Head of caudate nucleus (tissue), 42 donors: ENCODE results near the gene FBN3.

Experiments
- DNase-seq, 42 donors: peaks; one replicate each; pipeline versions ENCODE4 v3.0.0 to v3.0.0-alpha.2; 2020 to 2021; ENCODE audit warnings: mixed read lengths in 7 of 42
- intact Hi-C: fragments of 100-400 bp; cut with DNase I; formaldehyde crosslinking; loops from one replicate; pipeline ENCODE4 v1.15.0; 2022

The FBN3 gene

DNA sequence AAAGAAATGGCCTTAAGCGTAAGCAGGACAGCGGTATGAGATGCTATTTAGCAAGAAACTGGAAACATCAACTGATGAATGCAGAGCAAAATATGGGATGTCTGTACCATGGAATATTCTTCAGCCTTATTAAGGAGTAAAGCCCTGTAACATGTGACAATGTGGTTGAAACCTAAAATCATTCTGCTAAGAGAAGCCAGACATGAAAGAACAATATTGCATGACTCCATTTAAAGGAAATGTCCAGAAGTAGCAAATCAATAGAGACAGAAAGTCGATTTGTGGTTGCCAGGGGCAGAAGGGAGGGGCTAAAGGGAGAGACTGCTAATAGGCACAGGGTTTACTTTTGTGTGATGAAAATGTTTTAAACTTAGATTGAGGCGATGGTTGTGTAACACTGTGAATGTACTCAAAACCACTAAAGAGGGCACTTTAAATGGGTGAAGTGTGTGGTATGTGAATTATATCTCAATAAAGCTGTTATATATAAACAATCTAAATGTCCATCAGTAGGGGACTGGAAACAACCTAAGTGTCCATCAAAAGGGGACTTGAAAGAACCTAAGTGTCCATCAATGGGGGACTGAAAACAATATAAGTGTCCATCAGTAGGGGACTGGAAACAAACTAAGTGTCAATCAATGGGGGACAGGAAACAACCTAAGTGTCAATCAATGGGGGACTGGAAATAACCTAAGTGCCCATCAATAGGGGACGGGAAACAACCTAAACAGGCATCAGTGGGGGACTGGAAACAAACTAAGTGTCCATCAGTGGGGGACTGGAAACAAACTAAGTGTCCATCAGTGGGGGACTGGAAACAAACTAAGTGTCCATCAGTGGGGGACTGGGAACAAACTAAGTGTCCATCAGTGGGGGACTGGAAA, 51.5 kb downstream of the FBN3 start:
- DNase-seq = no peak
- intact Hi-C loops = no loop called here

DNA sequence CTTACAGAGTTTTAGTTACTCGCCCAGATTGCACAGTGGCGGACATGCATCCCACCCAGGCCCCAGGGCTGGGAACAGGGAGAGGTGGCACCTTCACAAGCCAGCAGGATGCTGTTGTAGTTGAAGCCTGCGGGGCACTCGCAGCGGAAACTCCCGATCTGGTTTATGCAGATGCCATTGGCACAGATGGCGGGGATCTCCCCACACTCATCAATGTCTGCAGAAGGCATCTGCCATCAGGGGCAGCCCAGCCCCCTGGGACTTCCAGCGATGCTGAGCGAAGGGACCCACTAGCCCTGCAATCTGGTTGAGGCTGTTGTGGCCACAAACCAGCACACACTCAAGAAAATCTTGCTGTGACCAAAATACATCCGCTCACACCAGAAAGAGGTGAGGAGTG, 52.2 kb downstream of the FBN3 start:
- DNase-seq = no peak
- intact Hi-C loops = no loop called here

DNA sequence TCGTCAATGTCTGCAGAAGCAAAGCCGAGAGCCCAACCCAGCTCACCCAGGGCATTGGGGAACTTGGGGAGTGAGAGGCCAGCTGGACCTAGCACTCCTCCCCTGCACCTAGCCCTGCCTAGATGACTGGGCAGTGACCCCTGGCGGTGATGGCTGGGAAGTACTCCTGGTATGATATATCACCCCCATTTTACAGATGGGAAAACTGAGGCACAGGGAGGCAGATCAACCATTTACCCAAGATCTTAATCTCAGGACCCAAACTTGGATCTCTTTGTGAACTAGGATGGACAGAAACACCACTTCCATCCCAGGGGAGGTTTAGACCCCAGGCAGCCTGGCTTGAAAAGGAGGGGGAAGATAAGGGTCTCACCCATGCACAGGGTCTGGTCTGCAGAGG, 53.3 kb downstream of the FBN3 start:
- DNase-seq = no peak
- intact Hi-C loops = no loop called here

DNA sequence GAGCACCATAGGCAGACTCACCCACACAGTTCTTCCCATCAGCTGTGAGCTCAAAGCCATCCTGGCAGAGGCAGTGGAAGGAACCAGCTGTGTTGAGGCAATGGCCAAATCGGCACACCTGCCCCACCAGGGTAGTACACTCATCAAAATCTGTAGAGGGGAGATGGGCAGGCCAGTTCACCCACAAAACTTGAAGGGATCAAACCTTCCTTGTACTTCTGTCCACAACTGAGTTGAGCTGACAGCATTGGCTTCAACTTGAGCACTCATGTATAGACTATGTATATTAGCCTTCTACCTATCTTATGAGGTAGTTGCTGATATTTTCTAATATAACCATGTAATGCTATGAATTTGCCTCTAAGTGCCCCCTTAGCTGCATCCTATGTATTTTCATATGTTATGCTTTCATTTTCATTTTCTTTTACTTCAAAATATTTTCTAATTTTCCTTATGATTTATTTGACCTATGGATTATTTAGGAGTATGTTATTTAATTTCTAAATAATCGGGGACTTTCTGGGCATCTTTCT, 54.0 kb downstream of the FBN3 start:
- DNase-seq = no peak

DNA sequence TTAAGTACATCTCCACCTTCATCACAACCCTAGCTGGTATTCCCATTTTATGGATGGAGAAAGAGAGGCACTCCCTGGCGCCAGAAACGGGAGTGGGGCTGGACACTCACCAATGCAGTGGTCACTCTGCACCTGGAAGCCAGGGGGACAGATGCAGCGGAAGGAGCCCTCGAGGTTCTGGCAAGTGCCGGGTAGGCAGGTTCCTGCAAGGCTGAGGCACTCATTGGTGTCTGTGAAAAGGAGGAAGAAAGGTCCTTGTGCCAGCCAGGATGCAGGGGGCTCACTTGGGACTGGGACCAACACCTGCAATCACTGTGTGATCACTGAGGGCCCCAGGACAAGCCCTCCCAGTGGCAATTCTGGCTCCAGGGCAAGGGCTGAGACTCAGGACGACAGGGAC, 55.1 kb downstream of the FBN3 start:
- intact Hi-C loops = no loop called here
- DNase-seq = no peak

More for the DNA sequence above, 54.0 kb downstream of the FBN3 start:
- intact Hi-C loops = no loop called here

DNA sequence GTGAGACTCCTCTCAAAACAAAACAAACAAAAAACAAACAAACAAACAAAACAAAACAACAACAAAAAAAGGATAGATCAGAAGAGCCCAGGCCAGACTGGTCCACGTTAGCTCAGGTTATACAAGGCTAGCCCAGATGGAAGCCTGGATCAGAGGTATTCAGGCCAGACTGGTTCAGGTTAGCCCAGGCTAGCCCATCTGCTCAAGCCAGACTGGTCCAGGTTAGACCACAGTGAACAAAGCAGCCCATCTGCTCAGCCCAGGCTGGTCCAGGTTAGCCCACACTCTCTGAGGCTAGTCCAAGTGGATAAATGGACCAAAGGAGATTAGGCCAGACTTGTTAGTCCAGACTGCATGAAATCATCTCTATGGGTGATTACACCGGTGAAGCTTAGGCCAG, 55.7 kb downstream of the FBN3 start:
- intact Hi-C loops = no loop called here
- DNase-seq = no peak

DNA sequence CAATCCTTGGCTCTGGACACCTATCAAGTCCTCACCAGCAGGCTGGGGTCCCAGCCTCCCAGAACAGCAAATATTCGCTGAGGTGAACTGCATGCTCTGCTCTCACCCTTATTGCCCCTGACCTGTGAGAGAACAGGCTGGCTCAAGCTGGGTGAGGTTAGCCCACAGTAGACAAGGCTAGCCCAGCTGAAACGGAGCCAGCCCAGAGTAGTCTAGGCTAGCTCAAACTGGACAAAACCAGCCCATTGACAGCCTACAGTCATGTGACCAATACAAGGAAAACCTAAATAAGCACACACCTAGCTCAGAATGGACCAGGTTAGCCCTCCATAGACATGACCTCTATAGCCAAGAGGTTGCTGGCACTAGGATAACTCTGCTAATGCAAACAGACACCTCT, 58.4 kb downstream of the FBN3 start:
- intact Hi-C loops = no loop called here
- DNase-seq = no peak

DNA sequence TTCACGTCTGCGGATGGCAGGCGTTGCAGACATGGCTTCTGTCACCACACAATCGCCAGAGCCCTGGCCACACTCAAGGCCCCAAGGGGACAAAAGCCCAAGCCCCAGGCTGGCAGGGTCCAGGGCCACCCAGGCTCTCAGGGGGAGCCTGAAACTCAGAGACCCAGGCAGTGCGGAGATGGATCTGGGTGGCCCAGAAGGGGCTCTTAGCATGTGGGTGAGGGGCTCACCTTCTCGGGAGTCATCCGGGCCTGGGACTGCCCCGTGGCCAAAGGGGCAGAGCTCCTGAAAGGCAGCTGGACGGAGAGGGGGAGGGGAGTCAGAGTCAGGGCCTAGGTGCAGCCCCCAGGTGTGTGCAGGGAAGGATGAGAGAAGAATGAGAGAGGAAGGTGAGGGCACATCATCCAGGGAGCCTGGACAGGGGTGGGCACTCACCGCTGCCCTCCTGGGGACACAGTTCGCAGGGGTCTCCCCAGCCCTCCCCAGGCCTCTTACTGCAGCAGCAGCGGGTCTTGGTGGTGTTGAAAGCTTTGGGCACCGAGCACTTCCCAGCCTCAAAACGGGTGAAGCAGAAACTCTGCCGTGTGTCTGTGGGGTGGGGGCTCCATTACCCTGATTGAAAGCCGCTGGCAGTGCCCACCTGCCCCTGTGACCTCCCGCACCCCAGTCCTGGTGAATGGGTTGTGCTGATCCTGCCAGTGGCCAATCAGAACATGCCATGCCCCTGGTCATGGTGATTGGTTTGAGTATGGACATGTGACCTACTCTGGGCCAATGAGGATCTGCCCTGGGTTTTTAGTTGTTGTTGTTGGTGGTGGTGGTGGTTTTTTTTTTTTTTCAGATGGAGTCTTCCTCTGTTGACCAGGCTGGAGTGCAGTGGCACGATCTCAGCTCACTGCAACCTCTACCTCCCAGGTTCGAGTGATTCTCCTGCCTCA, 59.5 kb downstream of the FBN3 start:
- no peak for DNase-seq
- intact Hi-C loops = no loop called here

DNA sequence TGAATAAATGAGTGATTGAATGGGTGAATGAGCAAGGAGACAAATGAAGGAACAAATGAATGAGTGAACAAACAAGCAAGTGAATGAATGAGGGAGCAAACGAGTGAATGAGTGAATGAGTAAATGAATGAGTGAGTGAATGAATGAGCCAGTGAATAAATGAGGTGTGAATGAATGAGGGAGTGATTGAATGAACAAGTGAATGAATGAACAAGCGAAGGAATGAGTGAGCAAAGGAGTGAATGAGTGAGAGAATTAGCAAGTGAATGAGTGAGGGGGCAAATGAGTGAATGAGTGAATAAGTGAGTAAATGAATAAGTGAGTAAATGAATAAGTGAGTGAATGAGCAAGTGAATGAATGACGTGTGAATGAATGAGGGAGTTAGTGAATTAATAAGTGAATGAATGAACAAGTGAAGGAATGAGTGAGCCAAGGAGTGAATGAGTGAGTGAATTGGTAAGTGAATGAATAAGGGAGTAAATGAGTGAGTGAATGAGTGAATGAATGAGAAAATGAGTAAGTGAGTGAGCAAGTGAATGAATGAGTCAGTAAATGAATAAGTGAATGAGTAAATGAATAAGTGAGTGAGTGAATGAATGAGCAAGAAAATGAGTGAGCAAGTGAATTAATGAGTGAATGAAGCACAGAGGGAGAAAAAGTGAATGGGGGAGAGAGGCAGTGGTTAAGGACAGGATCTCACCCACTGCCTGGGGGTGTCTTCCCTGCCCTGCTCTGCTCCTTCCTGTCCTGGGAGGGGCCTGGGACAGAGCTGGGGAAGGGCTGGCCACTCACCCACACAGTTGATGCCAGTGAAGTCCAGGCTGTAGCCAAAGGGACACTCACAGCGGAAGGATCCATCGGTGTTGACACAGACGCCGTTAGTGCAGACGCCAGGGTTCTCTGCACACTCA, 60.4 kb downstream of the FBN3 start:
- no peak for DNase-seq
- intact Hi-C loops = no loop called here

DNA sequence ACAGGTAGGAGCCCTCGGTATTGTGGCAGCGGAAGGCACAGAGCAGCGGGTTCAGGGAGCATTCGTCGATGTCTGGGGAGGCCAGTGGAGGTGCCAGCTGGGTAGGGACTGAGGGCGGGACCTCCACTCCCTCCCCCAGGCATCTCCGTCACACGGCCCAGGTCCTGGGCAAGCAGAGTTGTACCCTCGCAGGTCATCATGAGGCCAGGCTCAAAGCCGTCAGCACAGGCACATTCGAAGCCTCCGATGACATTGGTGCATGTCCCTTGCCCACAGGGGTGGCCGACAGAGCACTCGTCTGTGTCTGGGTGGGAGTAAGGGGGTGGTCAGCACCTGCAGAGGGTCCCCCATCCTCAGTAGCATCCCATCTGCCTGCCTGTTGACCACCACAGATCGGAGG, 61.5 kb downstream of the FBN3 start:
- intact Hi-C loops = no loop called here
- no peak for DNase-seq

DNA sequence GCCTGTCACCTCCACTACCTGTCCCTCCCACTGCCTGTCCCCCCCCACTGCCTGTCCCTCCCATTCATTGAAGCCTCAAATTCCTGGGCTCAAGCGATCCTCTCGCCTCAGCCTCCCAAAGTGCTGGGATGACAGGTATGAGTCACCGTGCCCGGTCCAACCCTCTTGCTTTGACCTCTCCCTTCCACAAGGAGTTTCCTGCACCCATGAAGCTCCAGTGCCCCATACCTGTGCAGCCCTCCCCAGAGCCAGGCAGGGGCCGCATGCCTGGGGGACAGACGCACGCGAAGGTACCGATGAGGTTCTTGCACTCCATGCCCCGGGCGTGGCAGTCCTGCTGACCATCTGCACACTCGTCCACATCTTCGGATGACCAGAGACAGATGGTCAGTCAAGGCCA, 62.5 kb downstream of the FBN3 start:
- intact Hi-C loops = no loop called here
- no peak for DNase-seq

DNA sequence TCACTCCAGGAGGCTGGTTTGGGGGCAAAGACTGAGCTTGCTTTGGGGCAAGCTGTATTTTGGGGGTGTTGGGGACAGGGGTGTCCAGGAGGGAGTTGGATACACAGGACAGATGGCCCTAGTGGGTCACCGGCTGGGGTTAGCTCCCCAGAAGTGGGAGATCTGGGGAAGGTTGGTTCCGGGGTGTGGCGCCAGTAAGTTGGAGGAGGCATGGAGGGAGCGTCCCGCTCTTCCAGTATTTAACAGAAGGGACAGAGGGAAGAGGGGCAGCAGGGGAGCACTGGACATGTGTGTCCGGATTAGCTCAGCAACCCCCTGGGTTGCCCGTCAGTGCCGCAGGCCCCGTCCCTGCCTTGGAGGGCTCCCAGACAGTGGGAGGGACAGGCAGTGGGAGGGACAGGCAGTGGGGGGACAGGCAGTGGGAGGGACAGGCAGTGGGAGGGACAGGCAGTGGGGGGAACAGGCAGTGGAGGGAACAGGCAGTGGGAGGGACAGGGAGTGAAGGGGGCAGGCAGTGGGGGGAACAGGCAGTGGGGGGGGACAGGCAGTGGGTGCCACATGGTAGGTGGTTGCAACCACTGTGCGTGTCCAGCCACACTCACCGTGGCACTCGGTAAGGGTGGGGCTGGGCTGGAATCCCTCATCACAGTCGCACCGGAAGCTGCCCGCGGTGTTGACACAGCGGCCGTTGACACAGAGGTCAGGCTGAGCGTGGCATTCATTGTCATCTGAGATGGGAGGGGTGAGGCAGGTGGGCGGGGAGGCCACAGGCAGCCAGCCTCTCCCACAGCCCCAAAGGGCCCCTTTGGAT, 63.6 kb downstream of the FBN3 start:
- DNase-seq = no peak
- intact Hi-C loops = no loop called here

DNA sequence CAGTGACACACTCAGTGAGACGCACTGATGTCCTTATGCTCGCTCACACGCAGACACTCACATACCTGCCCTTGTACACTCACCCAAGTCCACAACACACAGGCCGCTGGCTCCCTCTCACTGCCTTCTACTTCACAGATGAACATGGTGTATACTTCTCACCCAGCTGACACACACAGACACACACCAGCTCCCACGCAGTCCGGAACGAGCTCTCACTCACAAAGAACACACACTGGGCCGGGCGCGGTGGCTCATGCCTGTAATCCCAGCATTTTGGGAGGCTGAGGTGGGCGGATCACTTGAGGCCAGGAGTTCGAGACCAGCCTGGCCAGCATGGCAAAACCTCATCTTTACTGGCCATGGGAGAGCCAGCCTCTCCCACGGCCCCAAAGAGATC, 65.2 kb downstream of the FBN3 start:
- intact Hi-C loops = no loop called here
- no peak for DNase-seq

DNA sequence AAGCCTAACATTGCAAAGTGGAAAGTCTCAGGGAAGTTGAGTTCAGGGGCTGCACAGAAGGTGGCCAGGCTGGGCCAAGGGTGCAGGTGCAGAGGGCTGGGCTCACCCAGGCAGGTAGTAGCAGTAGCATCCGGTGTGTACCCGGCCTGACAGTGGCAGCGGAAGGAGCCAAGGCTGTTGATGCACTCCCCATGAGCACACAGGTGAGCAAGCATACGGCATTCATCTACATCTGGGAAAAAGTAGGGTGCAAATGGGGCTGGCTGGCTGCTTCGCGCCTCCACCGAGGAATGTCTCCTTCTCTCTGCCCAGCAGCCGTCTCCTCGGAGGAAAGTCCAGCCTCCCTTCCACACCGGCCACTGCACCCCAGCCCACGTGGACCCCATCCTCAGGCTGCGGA, 66.3 kb downstream of the FBN3 start:
- intact Hi-C loops = no loop called here
- DNase-seq = no peak

DNA sequence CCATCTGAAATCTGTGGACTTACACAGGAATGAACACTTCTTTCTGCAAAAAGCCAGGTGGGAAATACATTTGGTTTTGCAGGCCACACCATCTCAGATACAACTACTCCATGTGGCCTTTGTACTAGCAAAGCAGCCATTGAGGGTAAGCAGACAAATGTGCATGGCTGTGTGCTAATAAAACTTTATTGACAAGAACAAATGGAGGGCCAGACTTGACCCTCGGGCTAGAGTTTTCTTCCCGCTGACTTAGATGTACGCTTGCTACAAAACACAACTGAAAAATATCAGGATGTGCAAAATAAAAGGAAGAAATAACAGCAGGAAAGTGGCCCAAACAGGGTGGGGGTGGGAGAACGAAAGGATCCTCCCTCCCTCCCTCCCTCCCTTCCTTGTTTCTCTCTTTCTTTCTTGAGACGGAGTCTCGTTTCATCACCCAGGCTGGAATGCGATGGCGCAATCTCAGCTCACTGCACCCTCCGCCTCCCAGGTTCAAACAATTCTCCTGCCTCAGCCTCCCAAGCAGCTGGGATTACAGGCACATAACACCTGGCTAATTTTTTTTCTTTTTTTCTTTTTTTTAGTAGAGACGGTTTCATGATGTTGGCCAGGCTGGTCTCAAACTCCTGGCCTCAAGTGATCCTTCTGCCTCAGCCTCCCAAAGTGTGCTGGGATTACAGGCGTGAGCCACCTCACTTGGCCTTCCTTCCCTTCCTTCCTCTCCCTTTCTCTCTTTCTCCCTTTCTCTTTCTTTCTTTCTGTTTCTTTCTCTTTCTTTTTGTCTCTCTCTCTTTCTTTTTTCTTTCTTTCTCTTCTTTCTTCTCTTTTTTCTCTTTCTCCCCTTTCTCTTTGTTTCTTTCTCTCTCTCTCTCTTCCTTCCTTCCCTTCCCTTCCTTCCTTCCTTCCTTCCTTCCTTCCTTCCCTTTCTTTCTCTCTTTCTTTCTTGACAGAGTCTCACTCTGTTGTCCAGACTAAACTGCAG, 67.5 kb downstream of the FBN3 start:
- intact Hi-C loops = no loop called here
- no peak for DNase-seq

DNA sequence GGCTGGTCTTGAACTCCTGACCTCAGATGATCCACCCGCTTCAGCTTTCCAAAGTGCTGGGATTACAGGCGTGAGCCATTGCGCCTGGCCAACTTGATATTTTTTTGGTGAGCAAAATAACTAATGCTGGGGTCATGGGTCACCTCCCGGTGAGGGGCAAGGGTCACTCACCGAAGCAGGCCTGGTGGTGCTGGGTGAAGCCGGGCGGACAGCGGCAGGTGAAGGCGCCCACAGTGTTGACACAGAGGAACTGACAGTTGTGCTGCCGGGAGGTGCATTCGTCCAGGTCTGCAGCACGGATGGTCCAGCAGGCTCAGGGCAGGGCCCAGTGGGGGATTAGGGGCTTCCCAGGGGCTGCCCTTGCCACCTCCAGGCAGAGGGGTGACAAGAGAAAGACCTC, 68.6 kb downstream of the FBN3 start:
- no peak for DNase-seq
- intact Hi-C loops = no loop called here

DNA sequence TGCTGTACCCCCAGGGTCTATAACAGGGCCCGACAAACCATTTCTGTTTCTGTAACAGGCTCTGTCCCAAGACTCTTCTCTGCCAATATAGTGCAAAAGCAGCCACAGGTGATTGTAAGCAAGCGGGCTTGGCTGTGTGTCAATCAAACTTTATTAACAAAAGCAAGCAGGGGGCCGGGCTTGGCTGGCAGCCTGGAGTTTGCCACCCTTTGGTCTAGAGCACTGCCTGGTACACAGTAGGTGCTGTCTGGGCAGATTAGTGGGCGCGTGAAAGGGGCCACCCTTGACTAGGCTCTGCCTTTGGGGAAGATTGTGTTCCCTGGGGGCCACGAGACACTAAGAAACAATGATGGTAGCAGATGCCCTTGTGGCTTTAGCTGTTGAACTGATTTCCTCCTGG, 69.4 kb downstream of the FBN3 start:
- no peak for DNase-seq
- intact Hi-C loops = no loop called here
